Memory B cell (primary cell): ENCODE results near the gene NANS.

Experiments
- ATAC-seq: fragments of 150-1000 bp; cut with Tn5 transposase; 2 replicates; pipeline ENCODE4 v1.10.0; 2021; ENCODE audit warnings: low read depth, mild to moderate bottlenecking, moderate library complexity
- DNase-seq, 2 donors: peaks; one replicate each; pipeline ENCODE4 v3.0.0; 2022; ENCODE audit warnings: low spot score in 2 of 2
- H3K27ac Mint-ChIP-seq: one replicate; pipeline ENCODE4 v1.8.0; 2022; ENCODE audit warnings: mild to moderate bottlenecking, moderate library complexity, mixed read lengths
- H3K27me3 Mint-ChIP-seq: one replicate; pipeline ENCODE4 v1.8.0; 2022; ENCODE audit warnings: mixed read lengths
- H3K36me3 Mint-ChIP-seq: one replicate; pipeline ENCODE4 v1.8.0; 2022; ENCODE audit warnings: mild to moderate bottlenecking, mixed read lengths
- H3K4me1 Mint-ChIP-seq: one replicate; pipeline ENCODE4 v1.8.0; 2022; ENCODE audit warnings: mixed read lengths
- H3K4me3 Mint-ChIP-seq: one replicate; pipeline ENCODE4 v1.8.0; 2022; ENCODE audit warnings: mild to moderate bottlenecking, moderate library complexity, mixed read lengths
- H3K9me3 Mint-ChIP-seq: one replicate; pipeline ENCODE4 v1.8.0; 2022; ENCODE audit warnings: mixed read lengths

The NANS gene

GRCh38 chr9:98047002-98047401, 9.5 kb upstream of the NANS start:
- Mint-ChIP-seq H3K27ac (no peak overlapping the region), H3K9me3 (no peaks in the 10 kb centered on the region), H3K4me1 (peaks cover 16% of the 10 kb centered on the region), H3K36me3 (peaks cover 4% of the 10 kb centered on the region), H3K4me3 (peak overlapping the region; percentile 8), H3K27me3 (no peaks in the 10 kb centered on the region)
- ATAC-seq (no peak), DNase-seq (no peak)

- no peak overlapping the region for H3K27ac Mint-ChIP-seq
- H3K4me3 Mint-ChIP-seq, result no peak overlapping the region
- H3K4me1 Mint-ChIP-seq, result peaks cover 14% of the 10 kb centered on the region
- DNase-seq (no peak), ATAC-seq (no peak)
- H3K9me3 Mint-ChIP-seq, result no peaks in the 10 kb centered on the region
- no peaks in the 10 kb centered on the region for H3K27me3 Mint-ChIP-seq
- H3K36me3 Mint-ChIP-seq, result peaks cover 4% of the 10 kb centered on the region
Observed at GRCh38 chr9:98049288-98050072, 7.1 kb upstream of the NANS start.

- peaks cover 10% of the 10 kb centered on the region for H3K4me1 Mint-ChIP-seq
- ATAC-seq, result no peak
- H3K9me3 Mint-ChIP-seq, result no peaks in the 10 kb centered on the region
- DNase-seq, result no peak
- H3K36me3 Mint-ChIP-seq, result peaks cover 4% of the 10 kb centered on the region
- H3K4me3 Mint-ChIP-seq, result no peak overlapping the region
- H3K27ac Mint-ChIP-seq, result no peak overlapping the region
- H3K27me3 Mint-ChIP-seq, result no peaks in the 10 kb centered on the region
Observed at GRCh38 chr9:98050351-98050750, 6.2 kb upstream of the NANS start.

- Mint-ChIP-seq H3K27me3 (no peaks in the 10 kb centered on the region), H3K4me3 (no peak overlapping the region)
Observed at GRCh38 chr9:98054376-98054951, 2.1 kb upstream of the NANS start.

GRCh38 chr9:98057138-98057799, 737 bp downstream of the NANS start:
- Mint-ChIP-seq H3K36me3 (peaks cover 4% of the 10 kb centered on the region), H3K4me3 (peak overlapping the region; percentile 91), H3K9me3 (no peaks in the 10 kb centered on the region), H3K4me1 (peaks cover 11% of the 10 kb centered on the region), H3K27ac (peak overlapping the region; percentile 89), H3K27me3 (no peaks in the 10 kb centered on the region)
- no peak for ATAC-seq
- no peak for DNase-seq

More at GRCh38 chr9:98054376-98054951, 2.1 kb upstream of the NANS start:
- Mint-ChIP-seq H3K9me3 (no peaks in the 10 kb centered on the region), H3K36me3 (no peaks in the 10 kb centered on the region), H3K27ac (no peak overlapping the region), H3K4me1 (peaks cover 15% of the 10 kb centered on the region)
- no peak for ATAC-seq
- no peak for DNase-seq

GRCh38 chr9:98062161-98062560, 5.6 kb downstream of the NANS start:
- H3K9me3 Mint-ChIP-seq, result no peaks in the 10 kb centered on the region
- no peak for DNase-seq
- no peak overlapping the region for H3K4me3 Mint-ChIP-seq
- no peak for ATAC-seq
- H3K27ac Mint-ChIP-seq, result peak overlapping the region; percentile 20
- no peaks in the 10 kb centered on the region for H3K27me3 Mint-ChIP-seq
- H3K36me3 Mint-ChIP-seq, result peaks cover 6% of the 10 kb centered on the region
- peaks cover 8% of the 10 kb centered on the region for H3K4me1 Mint-ChIP-seq

- H3K27ac Mint-ChIP-seq, result no peak overlapping the region
- no peak for ATAC-seq
- DNase-seq, result no peak
- H3K27me3 Mint-ChIP-seq, result no peaks in the 10 kb centered on the region
- no peak overlapping the region for H3K4me3 Mint-ChIP-seq
- H3K36me3 Mint-ChIP-seq, result peaks cover 6% of the 10 kb centered on the region
- H3K4me1 Mint-ChIP-seq, result peaks cover 3% of the 10 kb centered on the region
- H3K9me3 Mint-ChIP-seq, result no peaks in the 10 kb centered on the region
Observed at GRCh38 chr9:98064623-98065392, 8.3 kb downstream of the NANS start.

GRCh38 chr9:98066235-98066634, 9.7 kb downstream of the NANS start:
- Mint-ChIP-seq H3K27ac (no peak overlapping the region), H3K4me3 (no peak overlapping the region), H3K9me3 (no peaks in the 10 kb centered on the region), H3K4me1 (peaks cover 3% of the 10 kb centered on the region), H3K27me3 (no peaks in the 10 kb centered on the region), H3K36me3 (peaks cover 2% of the 10 kb centered on the region)
- DNase-seq (no peak), ATAC-seq (no peak)

GRCh38 chr9:98067184-98067583, 10.7 kb downstream of the NANS start:
- ATAC-seq (no peak), DNase-seq (no peak)
- Mint-ChIP-seq H3K36me3 (peaks cover 2% of the 10 kb centered on the region), H3K9me3 (no peaks in the 10 kb centered on the region), H3K4me3 (no peak overlapping the region), H3K27ac (no peak overlapping the region), H3K4me1 (peaks cover 3% of the 10 kb centered on the region), H3K27me3 (no peaks in the 10 kb centered on the region)

- ATAC-seq, result no peak
- Mint-ChIP-seq H3K4me1 (peaks cover 6% of the 10 kb centered on the region), H3K36me3 (no peaks in the 10 kb centered on the region), H3K27me3 (no peaks in the 10 kb centered on the region), H3K9me3 (no peaks in the 10 kb centered on the region), H3K27ac (no peak overlapping the region), H3K4me3 (no peak overlapping the region)
- DNase-seq, result no peak
Observed at GRCh38 chr9:98069551-98069950, 13.0 kb downstream of the NANS start.

GRCh38 chr9:98070704-98071103, 14.2 kb downstream of the NANS start:
- ATAC-seq, result no peak
- DNase-seq, result no peak
- Mint-ChIP-seq H3K4me3 (no peak overlapping the region), H3K9me3 (no peaks in the 10 kb centered on the region), H3K4me1 (peaks cover 13% of the 10 kb centered on the region), H3K27me3 (no peaks in the 10 kb centered on the region), H3K27ac (no peak overlapping the region), H3K36me3 (no peaks in the 10 kb centered on the region)

- H3K27ac Mint-ChIP-seq, result no peak overlapping the region
- peaks cover 10% of the 10 kb centered on the region for H3K4me1 Mint-ChIP-seq
- no peak overlapping the region for H3K4me3 Mint-ChIP-seq
- no peaks in the 10 kb centered on the region for H3K9me3 Mint-ChIP-seq
- H3K27me3 Mint-ChIP-seq, result no peaks in the 10 kb centered on the region
- DNase-seq, result no peak
- no peaks in the 10 kb centered on the region for H3K36me3 Mint-ChIP-seq
- no peak for ATAC-seq
Observed at GRCh38 chr9:98071737-98072136, 15.2 kb downstream of the NANS start.

- peaks cover 8% of the 10 kb centered on the region for H3K36me3 Mint-ChIP-seq
- no peaks in the 10 kb centered on the region for H3K27me3 Mint-ChIP-seq
- DNase-seq, result peak; percentile 65 to 72
- H3K9me3 Mint-ChIP-seq, result no peaks in the 10 kb centered on the region
- peak overlapping the region; percentile 62 for H3K27ac Mint-ChIP-seq
- peak; percentile 64 for ATAC-seq
- peaks cover 10% of the 10 kb centered on the region for H3K4me1 Mint-ChIP-seq
- no peak overlapping the region for H3K4me3 Mint-ChIP-seq
Observed at GRCh38 chr9:98074115-98074990, 17.8 kb downstream of the NANS start.
